ENCODE results near the gene SPG7. TPM values are rescaled to one million over a fixed set of nuclear protein-coding genes. Genes with fewer than 3 reads are reported as not detected.
A peak's percentile ranks its signal among the peaks of the same experiment; 100 is the strongest.

Gene SPG7
- total RNA-seq, 1 donor from 2014 or later, result 186 TPM

DNA sequence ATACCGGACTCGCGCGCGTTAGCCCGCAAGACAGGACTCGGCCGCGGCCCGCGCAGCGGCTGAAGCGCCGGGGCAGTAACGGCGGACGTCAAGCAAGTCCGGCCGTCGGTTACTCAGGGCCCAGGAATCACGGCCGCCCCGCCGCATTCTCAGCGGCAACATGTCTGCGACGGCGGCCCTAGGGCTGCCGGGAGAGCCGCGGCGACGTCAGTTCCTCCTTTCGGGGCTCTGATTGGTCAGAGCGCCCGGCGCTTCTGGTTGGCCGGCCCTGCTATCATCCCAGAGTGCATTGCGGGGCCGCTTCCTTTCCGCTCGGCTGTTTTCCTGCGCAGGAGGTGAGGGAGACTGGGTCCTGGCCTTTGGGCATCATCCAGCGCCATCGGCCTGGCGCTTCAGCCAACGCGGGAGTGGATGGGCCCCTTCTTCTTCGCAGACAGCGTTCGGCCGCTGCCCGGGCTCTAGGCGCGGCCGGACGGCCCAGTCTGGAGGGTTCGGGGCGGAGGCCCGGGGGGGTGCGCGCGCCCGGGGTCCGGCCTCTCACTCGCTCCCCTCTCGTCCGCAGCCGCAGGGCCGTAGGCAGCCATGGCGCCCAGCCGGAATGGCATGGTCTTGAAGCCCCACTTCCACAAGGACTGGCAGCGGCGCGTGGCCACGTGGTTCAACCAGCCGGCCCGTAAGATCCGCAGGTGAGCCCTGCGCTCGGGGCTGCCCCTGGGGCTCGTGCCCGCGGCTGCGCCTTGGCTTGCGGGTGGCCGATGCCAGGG, 52.4 kb downstream of the SPG7 start, which contains the start of gene RPL13:
TSS of gene RPL13 (plus strand) at position 305 of the 764 bp plus-strand sequence. CDS start at position 583, 278 bp downstream.
- H3K4me3 Mint-ChIP-seq, result peak within 1 kb of the TSS; percentile 93
- H3K27ac Mint-ChIP-seq, result peak within 1 kb of the TSS; percentile 99
- no peaks in the 10 kb centered on the region for H3K9me3 Mint-ChIP-seq
- DNase-seq (ENCODE audit: low spot score in 2 of 2, unreplicated experiment in 2 of 2), result peak; percentile 88 to 91
- no peaks in the 10 kb centered on the region for H3K27me3 Mint-ChIP-seq (ENCODE audit: low read depth)
- H3K36me3 Mint-ChIP-seq, result peaks cover 23% of the 10 kb centered on the region
- peaks cover 35% of the 10 kb centered on the region for H3K4me1 Mint-ChIP-seq
- no peak for TF ChIP-seq CTCF (IDR thresholded peaks at IDR 0.05; ENCODE audit: unreplicated experiment)

DNA sequence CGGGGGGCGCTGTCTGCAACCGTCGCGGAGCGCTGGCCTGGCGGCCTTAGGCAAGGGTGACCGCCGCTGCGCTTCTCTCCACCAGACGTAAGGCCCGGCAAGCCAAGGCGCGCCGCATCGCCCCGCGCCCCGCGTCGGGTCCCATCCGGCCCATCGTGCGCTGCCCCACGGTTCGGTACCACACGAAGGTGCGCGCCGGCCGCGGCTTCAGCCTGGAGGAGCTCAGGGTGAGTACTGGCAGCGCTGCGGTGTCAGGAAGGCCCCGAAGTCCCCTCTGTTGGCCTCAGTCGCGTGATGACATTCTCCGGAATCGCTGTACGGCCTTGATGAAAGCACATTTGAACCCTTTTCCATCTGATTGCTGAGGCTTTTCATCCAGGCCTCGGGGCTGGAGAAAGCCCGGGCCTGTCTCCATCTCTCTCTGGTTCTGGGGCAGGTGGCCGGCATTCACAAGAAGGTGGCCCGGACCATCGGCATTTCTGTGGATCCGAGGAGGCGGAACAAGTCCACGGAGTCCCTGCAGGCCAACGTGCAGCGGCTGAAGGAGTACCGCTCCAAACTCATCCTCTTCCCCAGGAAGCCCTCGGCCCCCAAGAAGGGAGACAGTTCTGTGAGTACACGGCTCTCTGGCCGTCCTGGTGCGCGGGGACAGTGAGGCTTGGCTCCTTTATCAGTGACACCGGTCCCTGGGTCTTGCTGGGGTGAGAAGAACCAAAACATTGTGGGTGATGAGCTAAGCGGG, 53.1 kb downstream of the SPG7 start:
- peaks cover 42% of the 10 kb centered on the region for H3K4me1 Mint-ChIP-seq
- no peaks in the 10 kb centered on the region for H3K27me3 Mint-ChIP-seq (ENCODE audit: low read depth)
- no peaks in the 10 kb centered on the region for H3K9me3 Mint-ChIP-seq
- no peak for TF ChIP-seq CTCF (IDR thresholded peaks at IDR 0.05; ENCODE audit: unreplicated experiment)
- peak overlapping the region; percentile 51 for H3K27ac Mint-ChIP-seq
- DNase-seq (ENCODE audit: low spot score in 2 of 2, unreplicated experiment in 2 of 2), result no peak
- peak overlapping the region; percentile 93 for H3K4me3 Mint-ChIP-seq
- H3K36me3 Mint-ChIP-seq, result peaks cover 23% of the 10 kb centered on the region

GRCh38 chr16:89561884-89562599, 53.8 kb downstream of the SPG7 start:
- Mint-ChIP-seq H3K4me1 (peaks cover 44% of the 10 kb centered on the region), H3K27ac (peak overlapping the region; percentile 51), H3K4me3 (peak overlapping the region; percentile 93), H3K36me3 (peaks cover 18% of the 10 kb centered on the region), H3K27me3 (ENCODE audit: low read depth) (no peaks in the 10 kb centered on the region), H3K9me3 (no peaks in the 10 kb centered on the region)
- TF ChIP-seq CTCF (IDR thresholded peaks at IDR 0.05; ENCODE audit: unreplicated experiment), result no peak
- no peak for DNase-seq (ENCODE audit: low spot score in 2 of 2, unreplicated experiment in 2 of 2)

DNA sequence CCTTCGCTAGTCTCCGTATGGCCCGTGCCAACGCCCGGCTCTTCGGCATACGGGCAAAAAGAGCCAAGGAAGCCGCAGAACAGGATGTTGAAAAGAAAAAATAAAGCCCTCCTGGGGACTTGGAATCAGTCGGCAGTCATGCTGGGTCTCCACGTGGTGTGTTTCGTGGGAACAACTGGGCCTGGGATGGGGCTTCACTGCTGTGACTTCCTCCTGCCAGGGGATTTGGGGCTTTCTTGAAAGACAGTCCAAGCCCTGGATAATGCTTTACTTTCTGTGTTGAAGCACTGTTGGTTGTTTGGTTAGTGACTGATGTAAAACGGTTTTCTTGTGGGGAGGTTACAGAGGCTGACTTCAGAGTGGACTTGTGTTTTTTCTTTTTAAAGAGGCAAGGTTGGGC, 54.7 kb downstream of the SPG7 start:
- Mint-ChIP-seq H3K27ac (peak overlapping the region; percentile 51), H3K27me3 (ENCODE audit: low read depth) (no peaks in the 10 kb centered on the region), H3K4me3 (peak overlapping the region; percentile 93), H3K36me3 (peaks cover 17% of the 10 kb centered on the region), H3K9me3 (no peaks in the 10 kb centered on the region), H3K4me1 (peaks cover 44% of the 10 kb centered on the region)
- TF ChIP-seq CTCF (IDR thresholded peaks at IDR 0.05; ENCODE audit: unreplicated experiment), result no peak
- DNase-seq (ENCODE audit: low spot score in 2 of 2, unreplicated experiment in 2 of 2), result no peak

DNA sequence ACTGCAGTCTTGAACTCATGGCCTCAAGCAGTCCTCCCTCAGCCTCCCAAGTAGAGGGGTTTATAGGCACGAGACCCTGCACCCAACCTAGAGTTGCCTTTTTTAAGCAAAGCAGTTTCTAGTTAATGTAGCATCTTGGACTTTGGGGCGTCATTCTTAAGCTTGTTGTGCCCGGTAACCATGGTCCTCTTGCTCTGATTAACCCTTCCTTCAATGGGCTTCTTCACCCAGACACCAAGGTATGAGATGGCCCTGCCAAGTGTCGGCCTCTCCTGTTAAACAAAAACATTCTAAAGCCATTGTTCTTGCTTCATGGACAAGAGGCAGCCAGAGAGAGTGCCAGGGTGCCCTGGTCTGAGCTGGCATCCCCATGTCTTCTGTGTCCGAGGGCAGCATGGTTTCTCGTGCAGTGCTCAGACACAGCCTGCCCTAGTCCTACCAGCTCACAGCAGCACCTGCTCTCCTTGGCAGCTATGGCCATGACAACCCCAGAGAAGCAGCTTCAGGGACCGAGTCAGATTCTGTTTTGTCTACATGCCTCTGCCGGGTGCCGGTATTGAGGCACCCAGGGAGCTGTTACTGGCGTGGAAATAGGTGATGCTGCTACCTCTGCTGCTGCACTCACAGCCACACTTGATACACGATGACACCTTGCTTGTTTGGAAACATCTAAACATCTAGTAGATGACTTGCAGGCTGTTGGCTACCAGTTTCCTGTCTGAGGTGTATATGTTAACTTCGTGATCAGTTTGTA, 55.6 kb downstream of the SPG7 start:
- H3K4me3 Mint-ChIP-seq, result no peak overlapping the region
- no peaks in the 10 kb centered on the region for H3K9me3 Mint-ChIP-seq
- no peak for TF ChIP-seq CTCF (IDR thresholded peaks at IDR 0.05; ENCODE audit: unreplicated experiment)
- peak overlapping the region; percentile 12 for H3K27ac Mint-ChIP-seq
- H3K27me3 Mint-ChIP-seq (ENCODE audit: low read depth), result no peaks in the 10 kb centered on the region
- peaks cover 44% of the 10 kb centered on the region for H3K4me1 Mint-ChIP-seq
- H3K36me3 Mint-ChIP-seq, result peaks cover 17% of the 10 kb centered on the region
- DNase-seq (ENCODE audit: low spot score in 2 of 2, unreplicated experiment in 2 of 2), result no peak

Measured in mesothelial cell of epicardium (in vitro differentiated cells).